GM12801 (cell line): ENCODE results near the gene ZNF628.

Experiments used
- CTCF ChIP-seq: IDR thresholded peaks from one replicate; pipeline ENCODE4 v1.5.1; 2011; ENCODE audit warnings: control low read depth; ENCODE audit not compliant: insufficient read length; ENCODE audit errors: extremely low read depth

The ZNF628 gene

DNA sequence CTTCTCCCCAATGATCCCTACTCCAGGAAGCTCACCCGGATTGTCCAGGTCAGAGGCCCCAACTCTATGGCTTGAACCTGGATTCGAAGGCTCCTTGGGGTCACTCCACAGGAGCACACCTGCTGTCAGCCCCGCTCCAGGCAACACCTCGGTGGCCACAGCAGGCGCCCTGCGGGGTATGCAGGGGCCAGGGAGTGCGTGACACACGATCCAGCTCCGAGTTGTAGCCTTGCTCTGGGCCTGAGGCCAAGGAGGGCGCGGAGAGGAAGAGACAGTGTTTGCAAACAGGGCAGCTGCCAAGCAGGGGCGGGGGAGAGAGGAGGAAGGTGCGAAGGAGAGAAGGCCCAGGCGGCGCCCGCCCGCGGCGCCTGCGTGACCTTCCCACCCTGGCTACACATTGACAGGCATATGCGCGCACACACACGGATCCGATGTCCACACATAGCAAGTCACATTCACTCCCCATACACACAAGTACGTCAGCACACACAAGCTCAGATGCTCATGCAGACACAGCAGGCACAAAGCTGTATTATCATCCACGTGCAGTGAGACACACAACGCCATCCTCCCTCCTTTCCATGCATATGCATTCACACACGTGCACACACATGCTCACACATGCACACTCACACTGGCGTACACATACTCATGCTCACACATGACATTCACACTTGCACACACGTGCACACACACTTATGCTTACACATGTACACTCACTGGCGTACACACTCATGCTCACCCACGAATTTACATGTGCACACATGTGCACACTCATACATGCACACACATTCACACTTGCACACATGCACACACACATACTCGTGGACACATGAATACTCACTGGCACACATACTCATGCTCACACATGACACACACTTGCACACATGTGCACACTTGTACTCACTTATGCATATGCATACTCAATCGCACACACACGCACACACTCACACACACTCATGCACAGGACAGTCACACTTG lies 50.1 kb downstream of the ZNF628 start:
- no peak for TF ChIP-seq CTCF

DNA sequence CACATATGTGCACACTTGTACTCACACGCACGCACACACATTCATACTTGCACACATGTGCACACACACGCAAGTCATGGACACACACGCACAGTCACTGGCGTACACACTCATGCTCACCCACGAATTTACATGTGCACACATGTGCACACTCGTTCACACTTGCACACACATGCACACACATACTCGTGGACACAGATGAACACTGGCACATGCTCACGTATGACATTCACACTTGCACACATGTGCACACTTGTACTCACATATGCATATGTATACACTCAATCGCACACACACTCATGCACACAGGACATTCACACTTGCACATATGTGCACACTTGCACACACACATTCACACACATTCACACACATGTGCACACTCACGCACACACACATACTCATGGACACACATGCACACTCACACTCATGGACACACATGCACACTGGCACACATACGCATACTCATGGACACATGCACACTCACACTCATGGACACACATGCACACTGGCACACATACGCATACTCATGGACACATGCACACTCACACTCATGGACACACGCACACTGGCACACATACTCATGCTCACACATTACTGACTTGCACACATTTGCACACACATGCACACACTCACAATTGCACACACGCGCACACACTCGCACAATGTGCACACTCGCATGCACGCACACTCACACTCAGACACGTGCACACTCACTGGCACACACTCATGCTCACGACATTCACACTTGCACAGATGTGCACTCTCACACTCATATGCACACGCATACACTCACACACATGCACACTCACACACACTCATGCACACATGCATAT lies 51.0 kb downstream of the ZNF628 start:
- TF ChIP-seq CTCF, result no peak

DNA sequence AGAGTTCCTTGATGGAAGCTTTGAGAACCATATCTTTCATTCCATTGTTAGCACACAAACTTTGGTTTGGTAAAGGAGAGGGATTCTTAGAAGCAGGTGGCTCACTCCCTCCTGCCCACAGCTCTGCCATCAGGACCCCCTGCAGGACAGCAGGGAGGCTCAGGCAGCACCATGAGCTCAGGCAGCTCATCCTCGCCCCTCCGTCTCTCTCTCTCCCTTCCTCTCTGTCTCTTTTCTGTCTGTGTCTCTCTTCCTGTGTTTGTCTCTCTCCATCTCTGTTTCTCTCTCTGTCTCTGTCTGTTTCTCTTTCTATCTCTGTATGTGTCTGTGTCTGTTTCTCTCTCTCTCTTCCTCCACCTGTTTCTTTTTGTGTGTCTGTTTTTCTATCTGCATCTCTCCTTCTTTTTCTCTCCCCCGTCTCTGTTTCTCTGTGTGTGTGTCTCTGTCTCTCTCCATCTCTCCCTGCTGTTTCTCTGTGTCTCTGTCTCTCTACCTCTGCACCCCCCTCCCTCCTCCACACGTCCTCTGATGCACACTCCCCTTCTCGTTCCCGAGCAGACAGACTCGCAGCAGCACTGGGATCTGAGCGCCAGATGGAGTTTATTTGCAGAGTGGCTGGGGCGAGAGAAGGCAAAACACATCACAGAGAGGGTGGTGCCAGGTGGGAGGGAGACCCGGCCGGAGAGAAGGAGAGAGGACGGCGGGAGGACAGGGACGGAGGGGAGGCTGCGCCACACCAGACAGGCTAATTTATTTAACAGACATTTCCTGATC lies 51.8 kb downstream of the ZNF628 start:
- TF ChIP-seq CTCF, result no peak

DNA sequence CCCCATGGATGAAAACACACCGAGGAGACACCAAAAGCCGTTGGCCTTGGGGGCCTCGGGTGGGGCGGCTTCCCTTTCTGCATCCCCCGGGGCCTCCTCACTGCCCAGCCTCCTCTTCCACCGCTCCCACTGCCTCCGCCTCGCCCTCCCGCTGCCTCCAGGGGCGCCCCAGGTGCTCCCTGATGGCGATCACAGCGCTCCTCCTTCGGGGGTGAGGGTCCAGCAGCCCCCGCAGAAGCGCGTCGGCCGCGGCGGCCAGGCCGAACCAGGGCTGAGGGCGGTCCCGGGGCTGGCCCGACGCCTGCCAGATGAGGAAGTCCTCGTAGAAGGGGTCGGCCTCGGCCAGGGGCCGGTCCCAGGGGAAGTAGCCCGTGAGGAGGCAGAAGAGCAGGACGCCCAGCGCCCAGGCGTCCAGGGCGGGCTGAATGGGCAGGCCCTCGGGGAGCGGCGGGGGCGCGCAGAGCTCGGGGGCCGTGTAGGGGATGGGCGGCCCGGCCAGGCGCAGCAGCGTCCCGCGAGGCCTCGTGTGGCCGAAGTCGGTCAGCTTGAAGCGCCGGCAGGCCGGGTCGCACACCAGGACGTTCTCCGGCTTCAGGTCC lies 53.3 kb downstream of the ZNF628 start:
- TF ChIP-seq CTCF, result no peak

GRCh38 chr19:55530996-55531395 lies 54.6 kb downstream of the ZNF628 start:
- no peak for TF ChIP-seq CTCF
